Measurements from ENCODE around the gene ZRANB3.

GRCh38 chr2:135563793-135564192, 32.8 kb upstream of the ZRANB3 start:
- TF ChIP-seq, protein P1, sequence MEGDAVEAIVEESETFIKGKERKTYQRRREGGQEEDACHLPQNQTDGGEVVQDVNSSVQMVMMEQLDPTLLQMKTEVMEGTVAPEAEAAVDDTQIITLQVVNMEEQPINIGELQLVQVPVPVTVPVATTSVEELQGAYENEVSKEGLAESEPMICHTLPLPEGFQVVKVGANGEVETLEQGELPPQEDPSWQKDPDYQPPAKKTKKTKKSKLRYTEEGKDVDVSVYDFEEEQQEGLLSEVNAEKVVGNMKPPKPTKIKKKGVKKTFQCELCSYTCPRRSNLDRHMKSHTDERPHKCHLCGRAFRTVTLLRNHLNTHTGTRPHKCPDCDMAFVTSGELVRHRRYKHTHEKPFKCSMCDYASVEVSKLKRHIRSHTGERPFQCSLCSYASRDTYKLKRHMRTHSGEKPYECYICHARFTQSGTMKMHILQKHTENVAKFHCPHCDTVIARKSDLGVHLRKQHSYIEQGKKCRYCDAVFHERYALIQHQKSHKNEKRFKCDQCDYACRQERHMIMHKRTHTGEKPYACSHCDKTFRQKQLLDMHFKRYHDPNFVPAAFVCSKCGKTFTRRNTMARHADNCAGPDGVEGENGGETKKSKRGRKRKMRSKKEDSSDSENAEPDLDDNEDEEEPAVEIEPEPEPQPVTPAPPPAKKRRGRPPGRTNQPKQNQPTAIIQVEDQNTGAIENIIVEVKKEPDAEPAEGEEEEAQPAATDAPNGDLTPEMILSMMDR (IDR thresholded peaks at IDR 0.05) = no peak
- TF ChIP-seq POLR2A (IDR thresholded peaks at IDR 0.05) = no peak
